Stimulated activated CD4-positive, alpha-beta T cell treated with anti-CD3 and anti-CD28 coated beads, TNF-alpha, amount 100 ng/mL, for 4 hours (primary cell): ENCODE measurements around the gene HNRNPAB.
A peak's percentile ranks its signal among the peaks of the same experiment; 100 is the strongest.
"Not testable (repeated sequence)": the region's sequence is repeated elsewhere in the genome, so short reads cannot be mapped to it uniquely, and the experiment has no call there.

Experiments
- DNase-seq, 3 experiments: peaks; one replicate each; pipeline ENCODE4 v3.0.0-alpha.2; 2020; ENCODE audit warnings: low read depth in 3 of 3

The HNRNPAB gene

DNA sequence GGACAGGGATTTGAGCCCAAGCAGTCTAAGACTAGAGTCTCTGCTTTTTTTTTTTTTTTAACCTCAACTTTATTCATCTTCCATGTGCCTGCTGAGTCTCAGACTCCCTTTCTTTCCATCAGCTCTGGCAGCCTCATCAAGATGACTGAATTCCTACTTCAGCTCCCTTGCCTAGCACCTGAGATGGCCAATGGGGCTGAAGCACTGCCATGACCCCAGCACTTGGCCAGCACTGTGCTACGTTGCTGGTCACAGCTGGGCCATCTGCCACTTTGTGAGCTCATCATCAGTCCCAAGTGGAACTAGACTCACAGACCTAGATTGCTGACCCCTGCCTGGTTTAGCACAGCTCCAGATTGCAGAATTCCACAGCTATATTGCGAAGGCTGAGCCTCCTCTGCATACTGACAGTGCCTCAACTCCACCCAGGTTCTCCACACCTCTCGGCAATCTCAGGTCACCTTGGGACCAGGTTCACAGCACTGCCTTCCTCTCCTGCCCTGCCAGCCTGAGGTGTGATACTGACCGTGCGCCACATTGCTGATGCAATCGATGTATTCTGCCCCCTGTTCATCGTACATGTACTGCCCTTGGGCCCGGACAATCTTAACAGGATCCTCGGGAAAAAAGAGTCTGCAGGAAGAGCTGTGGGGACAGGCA lies 26.7 kb downstream of the HNRNPAB start:
- no peak for DNase-seq

DNA sequence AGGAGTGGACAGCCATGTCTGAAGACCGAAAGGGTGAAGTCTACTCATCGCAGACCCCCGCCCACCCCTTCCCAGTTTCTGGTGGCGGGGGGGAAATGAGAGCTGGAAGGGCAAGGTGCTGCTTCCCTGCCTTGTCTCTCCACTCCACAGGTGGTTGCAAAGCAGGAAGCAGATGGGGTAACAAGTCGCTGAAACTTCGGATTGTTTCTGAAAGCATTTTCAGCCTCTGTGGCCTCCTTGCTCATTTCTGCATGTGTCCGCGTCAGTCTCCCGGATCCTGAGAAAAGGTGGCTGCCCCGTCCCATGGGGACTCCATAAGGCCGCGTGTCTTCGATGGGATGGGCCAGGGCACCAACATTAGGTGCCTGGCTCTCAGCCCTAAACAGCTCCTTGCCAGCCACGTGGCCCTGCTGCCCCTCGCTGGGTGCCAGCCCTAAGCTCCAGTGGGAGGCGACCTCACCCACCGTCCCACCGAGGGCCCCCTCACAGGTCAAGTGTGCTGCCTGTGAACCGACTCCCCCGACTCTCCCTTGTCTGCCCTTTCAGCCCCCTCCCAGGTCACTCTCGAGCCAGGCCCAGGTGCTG lies 27.3 kb downstream of the HNRNPAB start:
- no peak for DNase-seq

DNA sequence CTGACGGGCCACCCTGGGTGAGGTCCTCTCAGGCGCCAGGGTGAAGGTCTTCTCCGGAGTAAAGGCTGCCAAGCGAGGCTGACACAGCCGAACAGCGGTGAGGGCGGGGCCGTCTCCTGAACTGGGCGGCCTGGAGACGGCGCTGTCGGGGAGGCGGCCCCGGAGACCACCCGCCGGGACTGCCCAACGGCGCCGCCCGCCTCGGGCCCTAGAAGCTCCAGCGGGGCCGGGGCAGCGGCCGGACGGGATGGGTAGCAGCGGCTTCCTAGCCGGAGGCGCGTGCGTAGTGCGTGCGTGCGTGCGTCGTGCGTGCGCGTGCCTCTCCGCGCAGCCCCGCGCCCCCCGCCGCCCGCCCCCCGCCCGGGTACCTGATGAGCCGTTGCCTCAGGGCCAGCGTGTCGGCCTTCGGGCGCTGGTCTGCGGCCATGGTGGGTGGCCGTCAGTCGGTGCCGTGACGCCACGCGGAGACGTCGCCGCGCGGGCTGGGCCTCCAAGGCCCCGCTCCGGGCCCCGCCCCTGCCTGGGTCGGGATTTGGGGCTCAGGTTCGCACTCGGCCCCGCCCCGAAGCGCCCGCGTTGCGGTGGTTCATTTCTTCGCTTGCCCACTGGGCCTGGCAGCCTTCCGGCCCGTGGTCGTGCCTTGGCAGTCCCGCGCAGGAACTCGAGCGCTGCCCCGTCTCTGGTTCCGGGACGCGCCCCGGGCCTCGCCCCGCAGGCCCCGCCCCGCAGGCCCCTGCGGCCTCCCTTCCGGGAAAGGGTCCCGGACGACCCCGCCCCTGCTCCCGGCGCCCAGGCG lies 28.0 kb downstream of the HNRNPAB start, which contains the start of gene PHYKPL:
Gene PHYKPL, minus strand, starts transcription at position 679 of the 796 bp plus-strand sequence. Its CDS starts 252 bp downstream, at position 427.
- DNase-seq: peak; percentile 44 to 67 (median 51)

DNA sequence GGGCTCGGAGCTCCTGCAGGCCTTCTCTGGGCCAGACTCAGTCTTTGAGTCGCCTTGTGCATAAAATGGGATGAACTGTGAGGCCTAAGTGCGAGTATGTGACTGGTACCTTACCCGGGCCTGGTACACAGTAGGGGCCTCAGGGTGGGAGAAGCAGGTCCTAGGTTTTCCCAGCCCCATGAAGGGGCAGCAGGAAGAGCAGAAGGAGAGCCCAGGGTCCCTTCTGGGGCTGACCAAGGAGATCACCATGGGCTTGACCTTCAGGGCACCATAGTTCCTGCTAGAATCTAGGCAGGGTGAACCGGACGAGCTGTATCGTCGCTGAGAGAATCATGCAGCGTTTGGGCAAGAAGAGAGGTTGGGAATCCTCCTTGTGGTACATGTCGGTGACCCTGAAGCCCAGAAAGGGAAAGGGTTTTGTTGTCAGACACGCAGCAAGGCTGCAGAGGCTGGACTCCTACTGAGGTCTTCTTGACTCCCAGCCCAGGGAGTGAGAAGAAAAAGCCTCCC lies 28.6 kb downstream of the HNRNPAB start:
- DNase-seq: no peak

DNA sequence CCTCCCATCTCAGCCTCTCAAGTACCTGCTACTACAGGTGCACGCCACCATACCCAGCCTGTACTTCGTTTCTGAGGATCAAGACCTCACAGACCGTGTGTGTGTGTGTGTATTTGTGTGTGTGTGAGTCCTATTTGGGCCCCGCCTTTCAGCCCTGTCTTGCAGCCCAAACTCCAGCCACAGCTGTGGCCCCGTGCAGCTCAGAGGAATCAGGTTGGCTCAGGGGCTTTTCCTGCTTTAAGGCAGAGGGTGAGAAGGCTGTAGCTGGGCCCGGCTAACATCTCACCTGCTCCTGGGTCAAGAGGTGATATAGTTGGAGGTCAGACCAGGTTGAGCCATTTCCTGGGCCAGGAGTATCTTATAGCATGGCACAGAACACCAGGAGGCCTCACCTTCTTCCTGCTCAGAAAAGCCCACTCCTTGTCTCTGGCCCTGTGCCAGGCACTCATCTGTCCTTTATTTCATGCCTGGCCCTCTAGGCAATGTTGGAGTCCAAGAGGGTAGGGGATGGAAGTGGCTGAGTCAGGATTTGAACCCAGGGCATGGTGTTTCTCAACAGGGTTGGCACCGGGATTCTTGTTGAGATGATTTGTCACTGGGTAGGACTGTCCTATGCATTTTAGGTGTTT lies 29.9 kb downstream of the HNRNPAB start:
- DNase-seq: no peak

DNA sequence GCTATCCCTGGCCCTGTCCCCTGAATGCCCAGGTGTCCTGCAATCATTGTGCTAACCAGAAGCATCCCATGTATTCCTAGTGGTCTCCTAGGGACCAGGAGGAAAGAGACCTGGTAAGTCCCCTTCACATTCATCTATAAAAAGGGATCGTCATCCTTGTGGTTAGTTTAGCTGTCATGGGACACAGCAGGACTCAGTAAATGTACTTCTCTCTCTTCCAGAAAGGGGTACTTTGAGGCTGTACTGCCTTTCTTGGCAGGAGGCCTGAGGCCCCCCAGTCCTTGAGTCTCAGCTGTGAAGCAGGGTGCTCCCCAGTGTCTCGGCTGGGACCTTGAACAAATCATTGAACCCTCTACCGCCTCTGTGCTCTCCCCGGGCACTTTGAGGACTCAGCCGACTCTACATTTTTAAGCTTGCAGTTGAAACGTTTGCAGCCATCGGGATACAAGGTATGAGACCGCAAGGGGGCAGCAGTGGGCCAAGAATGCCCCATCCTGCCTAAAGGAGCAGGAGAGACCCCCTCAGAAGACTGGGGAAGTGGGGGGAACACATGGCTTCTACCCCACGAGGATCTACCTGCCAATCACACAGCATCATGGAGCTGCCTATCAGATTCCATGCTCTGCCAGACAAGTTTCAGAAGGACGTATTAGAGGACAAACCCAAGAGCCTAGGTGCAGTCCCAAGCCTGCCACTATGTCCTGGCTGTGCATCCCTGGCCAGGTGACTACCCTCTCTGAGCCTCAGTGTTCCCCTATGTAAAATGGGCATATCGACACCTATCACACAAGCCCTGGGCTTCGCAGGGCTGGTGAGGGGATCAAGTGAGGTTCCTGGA lies 30.6 kb downstream of the HNRNPAB start:
- peak; percentile 50 to 63 (median 51) for DNase-seq

DNA sequence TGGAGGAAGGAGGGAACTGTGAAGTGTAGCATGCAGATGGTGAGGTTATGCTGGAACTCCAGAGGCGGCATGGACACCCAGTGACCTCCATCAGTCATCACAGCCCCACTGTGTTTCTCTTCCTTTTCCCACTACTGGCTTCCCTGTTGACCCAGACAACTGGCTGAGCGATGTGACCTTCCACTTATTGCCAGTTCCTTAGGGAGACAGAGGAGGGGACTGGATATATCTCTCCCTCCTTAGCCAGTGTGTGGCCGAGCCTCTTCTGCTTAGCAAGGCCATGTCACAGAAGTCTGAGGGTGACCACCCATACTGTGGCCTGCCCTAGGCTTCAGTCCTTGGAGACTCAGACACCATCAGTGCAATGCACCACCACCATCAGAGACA lies 31.2 kb downstream of the HNRNPAB start:
- DNase-seq: no peak

DNA sequence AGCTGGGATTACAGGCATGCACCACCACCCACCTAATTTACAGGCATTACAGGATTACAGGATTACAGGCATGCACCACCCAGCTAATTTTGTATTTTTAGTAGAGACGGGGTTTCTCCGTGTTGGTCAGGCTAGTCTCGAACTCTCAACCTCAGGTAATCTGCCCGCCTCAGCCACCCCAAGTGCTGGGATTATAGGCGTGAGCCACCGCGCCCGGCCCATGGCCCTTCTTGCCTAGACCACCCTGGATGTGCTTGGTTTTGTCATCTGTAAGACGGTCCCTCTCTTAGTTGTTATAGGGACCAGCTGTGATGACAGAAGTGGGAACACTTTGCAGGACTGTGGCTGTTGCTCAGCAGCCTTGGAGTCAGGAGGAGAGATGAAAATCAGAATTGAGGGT lies 31.8 kb downstream of the HNRNPAB start:
- DNase-seq: no peak

DNA sequence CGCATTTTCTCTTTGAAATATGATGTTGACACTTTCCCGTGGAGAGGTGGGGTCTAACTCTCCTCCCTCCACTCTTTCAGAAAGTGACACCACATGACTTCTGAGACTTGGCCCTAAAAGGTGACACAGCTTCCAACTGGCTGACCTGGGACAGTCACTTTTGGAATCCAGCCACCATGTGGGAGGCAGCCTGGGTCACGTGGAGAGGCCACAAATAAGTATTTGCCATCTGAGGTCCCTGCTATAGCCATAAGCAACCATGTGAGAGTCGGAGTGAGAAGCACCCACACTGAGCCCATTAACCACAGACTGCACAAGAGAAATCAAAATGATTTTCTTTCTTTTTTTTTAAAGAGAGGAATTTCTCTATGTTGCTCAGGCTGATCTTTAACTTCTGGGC lies 32.3 kb downstream of the HNRNPAB start:
- DNase-seq: no peak

DNA sequence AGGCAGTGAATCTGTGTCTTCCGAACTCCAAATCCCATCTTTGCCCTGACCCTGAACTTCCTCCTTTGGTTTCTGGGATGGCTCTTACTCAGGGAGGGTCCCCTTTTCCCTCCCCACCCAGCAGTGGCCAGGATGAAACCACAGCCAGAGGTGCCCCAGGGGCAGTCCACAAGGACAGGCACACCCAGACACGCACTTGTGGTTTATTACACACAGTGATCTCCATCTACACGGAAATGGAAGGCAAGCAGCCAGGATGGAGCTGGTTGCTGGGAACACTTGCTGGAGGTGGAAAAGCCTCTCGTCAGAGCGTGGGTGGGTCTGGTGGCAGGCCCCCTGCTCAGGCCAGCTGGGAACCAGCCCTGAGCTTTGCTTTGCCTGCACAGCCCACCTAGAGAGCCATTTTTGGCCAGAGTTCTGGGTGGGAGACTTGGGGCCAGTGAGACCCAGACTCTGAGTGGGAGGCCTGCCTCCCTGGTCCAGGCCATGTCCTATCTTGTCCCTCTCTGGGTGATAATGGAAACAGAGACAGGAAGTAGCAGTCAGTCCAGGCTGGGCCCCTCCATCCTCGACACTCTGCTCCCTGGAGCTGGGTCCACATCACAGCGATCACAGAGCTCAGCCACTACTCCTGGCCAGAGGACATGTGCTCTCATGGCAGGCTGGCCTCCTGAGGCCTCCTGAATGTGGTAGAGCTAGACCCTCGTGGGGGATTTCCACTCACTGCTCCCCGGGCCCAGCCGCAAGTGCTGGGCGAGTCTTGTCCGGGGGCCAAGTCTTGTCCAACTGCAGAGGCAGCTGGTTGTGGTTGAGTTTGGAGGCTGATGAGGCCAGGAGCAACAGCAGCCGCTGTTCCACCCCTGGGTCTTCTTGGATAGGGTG lies 33.3 kb downstream of the HNRNPAB start:
- DNase-seq: no peak

DNA sequence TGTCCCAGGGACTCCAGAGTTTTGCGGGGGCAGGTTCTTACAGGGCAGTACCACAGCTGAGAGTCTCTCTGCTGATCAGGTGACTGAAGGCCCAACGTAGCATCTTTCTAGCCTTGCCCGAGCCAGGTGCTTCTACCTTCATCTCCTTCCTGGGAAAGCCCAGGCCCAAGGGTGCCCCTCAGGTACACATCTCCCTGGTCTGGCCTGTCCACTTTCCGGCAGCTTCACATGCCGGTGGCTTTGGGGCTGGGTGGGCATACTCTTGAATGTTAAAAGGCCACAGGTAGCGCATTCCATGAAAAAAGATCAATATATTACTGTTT lies 33.9 kb downstream of the HNRNPAB start:
- no peak for DNase-seq

DNA sequence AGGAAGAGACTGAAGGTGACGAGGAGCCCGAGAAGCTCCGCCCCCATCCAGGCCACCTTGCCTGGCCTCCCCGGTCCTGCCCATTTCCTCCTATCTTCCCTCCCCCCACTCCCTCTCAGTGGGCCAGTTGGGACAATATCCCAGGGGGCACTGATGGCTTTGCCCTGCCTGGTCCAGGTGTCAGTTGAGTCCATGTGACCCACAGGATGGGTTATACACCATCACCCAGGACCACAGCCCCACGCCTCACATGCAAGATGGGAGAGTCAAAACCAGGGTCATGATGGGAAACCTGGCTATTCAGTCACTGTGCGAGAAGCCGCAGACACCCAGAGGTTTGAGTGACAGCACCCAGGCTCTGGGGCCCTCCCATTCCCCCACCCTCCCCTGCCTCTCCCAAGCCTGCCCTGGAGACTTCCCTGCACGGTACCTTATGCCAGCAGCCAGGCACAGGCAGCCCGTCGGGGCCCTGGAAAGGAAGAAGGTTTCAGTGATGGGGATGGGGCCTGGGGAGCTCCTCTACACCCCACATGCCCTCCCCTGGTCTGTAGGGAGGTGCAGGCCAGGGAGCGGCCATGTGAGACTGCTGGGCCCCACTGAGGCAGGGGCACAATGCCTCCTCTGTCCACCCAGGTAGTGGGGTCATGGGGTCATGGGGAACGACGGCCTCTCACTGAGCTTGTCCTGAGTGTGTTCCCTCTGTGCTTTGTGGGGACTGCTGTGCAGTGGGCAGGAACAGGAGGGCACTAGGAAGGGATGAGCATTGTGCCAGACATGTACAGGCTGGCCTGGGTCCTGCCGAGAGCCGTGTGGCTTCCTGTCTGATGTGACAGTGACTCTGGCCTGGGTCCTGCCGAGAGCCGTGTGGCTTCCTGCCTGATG lies 34.6 kb downstream of the HNRNPAB start:
- DNase-seq: no peak

DNA sequence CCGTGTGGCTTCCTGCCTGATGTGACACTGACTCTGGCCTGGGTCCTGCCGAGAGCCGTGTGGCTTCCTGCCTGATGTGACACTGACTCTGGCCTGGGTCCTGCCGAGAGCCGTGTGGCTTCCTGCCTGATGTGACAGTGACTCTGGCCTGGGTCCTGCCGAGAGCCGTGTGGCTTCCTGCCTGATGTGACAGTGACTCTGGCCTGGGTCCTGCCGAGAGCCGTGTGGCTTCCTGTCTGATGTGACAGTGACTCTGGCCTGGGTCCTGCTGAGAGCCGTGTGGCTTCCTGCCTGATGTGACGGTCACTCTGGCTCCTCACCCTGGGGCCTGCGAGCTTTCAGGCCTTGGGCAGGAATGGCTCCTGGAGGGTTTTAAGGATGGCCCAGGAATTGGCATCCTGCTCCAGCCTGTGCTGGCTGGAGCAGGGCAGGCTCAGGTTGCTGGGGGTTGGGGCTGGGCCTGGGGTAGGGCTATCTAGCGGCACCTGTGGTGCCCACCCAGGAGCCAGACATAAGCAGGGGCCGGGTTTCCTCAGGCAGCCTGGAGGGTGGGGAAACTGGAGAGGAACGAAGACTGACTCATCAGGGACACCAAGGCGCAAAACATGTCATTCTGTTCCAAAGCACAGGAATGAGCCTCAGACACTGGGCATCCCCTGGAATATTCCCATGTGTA lies 35.4 kb downstream of the HNRNPAB start:
- not testable (repeated sequence) for DNase-seq

DNA sequence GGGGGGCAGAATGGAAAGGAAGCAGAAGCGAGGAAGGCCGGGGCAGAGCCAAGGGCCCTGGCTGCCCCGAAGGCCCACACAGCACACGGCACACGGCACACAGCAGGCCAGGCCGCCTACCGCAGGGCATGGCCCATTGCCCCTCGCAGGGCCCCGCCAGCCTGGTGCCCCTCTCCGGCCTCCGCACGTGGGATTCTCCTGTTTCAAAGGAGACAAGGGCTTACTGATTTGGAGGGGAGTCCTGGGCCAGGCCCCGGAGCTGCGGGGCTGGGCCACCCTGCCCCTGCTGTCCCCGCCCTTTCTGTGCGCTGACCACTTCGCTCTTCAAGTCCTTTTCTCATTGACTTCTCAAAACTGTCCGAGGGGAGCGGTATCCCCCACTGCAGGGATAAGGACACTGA lies 36.0 kb downstream of the HNRNPAB start:
- no peak for DNase-seq

DNA sequence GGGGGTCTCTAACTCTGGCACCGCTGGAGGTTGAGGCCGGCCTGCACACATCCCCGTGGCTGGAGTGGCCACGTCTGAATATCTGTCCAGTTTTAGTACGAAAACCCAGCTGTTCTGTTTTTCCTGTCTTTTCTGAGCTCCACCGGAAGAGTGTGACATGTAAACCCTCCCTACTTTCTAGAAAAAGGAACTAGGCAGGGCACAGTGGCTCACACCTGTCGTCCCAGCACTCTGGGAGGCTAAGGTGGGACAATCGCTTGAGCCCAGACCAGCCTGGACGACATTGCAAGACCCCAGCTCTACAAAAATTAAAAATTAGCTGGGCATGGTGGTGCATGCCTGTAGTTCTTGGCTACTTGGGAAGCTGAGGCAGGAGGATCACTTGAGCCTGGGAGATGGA lies 36.4 kb downstream of the HNRNPAB start:
- no peak for DNase-seq

DNA sequence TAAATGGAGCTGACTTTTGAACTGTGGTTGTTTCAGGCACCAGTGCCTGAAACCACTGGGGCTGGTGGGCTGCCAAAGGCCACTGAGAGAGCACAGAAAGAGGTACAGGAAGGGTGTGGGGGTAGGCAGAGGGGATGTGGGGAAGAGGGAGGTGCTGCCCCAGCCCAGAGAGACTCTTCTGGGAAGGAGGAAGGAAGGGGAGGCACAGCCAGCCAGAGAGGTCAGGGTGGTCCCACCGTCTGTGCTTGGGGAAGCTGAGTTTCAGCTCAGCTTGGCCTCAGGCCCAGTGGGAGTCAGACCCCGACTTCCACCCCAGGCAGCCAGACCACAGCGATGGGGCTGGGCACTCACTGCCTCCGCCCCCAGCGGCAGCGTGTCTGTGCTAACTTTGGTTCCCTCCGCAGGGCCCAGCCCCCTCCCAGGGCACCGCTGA lies 36.9 kb downstream of the HNRNPAB start:
- DNase-seq: no peak

DNA sequence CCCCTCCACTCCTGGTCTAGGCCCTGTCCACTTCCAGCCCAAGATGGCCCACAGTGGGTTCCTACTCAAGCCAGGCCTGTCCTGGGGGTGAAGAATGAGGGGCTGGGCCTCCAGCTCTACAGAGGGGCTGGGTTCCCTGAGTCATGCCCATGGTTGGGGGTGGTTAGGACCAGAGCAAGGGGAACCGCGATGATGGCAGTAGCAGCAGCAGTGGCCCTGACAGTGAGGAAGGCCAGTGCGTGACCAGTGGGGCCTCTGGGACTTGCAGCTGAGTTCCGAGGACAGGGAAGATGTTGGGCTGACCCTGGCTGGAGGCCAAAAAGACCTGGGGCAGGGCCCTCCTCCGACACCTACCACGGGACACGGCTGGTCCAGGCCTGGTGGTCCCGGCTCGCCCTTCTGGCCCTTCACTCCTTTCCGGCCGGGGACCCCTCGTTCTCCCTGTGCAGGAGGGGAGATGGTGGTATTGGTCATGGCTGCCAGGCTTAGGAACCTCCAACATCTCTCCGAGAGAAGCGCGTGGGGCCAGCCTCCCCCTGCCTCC lies 37.4 kb downstream of the HNRNPAB start:
- no peak for DNase-seq

DNA sequence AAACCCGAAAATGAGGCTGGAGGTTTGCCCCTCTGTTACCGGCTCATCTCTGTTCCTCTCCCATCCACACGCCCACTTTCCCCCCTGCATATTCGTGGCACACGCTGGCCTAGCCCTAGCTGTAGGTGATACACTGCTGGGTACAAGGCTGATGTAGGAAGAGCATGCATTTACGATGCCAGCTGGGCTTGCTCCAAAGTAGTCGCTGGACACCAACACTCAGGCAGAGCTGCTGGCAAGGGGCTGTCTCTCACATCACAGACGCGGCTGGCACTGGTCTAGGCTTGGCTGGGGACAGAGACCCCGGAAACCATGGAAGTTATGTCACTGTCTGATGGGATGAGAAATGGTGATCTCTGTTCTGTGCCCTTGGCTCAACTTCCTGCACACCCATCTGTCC lies 38.1 kb downstream of the HNRNPAB start:
- no peak for DNase-seq

DNA sequence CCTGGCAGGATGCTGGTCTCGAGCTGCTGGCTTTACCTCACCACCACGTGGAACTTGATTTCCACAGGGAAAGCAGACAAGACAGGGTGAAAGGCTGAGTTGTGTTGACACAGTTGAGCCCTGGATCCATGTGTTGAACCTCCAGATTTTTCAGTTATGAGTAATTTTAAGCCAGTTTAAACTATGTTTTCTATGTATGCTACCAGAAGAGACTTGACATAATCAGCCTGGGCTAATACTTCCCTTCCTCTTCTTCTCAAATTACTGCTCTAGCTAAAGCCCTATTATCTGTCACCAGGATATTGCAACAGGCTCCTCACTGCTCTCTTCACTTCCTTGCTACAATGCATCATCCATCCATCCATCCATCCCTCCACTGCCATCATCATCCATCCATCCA lies 40.2 kb downstream of the HNRNPAB start:
- no peak for DNase-seq
